Measurements from ENCODE around the gene TMEM205. TPM values are rescaled to one million over a fixed set of nuclear protein-coding genes. Genes with fewer than 3 reads are reported as not detected.
A peak's percentile ranks its signal among the peaks of the same experiment; 100 is the strongest.

Gene TMEM205
- total RNA-seq, 1 experiment from 2014 or later = 82.0 TPM

DNA sequence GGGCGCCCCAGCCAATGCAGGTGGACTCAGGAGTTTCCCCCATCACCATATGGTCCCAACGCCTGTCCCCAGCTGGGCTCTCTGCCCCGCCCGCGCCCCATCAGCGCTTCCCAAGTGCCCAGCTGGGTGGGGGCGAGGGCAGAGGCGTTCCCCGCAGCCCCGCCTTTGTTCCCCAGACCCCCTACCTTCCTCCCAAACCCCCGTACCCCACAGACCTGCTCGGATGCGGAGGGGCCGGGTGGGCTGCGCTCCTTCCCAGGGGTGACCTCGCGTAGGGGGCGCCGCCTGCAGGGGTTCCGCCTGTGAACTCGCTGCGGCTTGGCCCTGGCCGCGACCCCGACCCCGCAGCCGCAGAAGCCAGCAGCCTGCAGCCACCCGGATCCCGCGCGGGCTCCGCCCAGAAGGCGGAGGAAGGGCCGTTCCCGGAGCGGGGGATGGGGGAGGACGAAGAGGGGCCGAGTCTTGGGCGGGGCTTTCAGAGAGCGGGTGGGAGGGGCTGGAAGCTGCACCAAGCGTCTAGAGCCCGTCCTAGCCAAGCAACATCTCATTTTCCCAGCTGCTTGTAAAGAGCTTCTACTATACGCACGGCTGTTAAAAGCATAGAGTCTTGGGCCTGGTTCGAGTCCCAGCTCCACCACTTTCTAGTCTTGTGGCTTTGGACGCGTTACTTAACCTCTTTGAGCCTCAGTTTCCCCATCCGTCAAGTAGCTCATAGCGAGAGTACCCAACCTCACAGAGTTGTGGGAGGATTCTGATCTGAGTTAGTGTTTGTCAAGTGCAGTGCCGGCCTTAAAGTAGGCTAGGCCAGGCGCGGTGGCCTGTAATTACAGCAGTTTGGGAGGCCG lies 6.6 kb downstream of the TMEM205 start, which contains the start of gene RAB3D:
RAB3D (minus strand) TSS at position 404 of the 845 bp plus-strand sequence. CDS start 2,258 bp downstream, outside the sequence.
- intact Hi-C loops (cut with micrococcal nuclease; ENCODE audit: unreplicated experiment) = no loop called here
- TF ChIP-seq, protein P1, sequence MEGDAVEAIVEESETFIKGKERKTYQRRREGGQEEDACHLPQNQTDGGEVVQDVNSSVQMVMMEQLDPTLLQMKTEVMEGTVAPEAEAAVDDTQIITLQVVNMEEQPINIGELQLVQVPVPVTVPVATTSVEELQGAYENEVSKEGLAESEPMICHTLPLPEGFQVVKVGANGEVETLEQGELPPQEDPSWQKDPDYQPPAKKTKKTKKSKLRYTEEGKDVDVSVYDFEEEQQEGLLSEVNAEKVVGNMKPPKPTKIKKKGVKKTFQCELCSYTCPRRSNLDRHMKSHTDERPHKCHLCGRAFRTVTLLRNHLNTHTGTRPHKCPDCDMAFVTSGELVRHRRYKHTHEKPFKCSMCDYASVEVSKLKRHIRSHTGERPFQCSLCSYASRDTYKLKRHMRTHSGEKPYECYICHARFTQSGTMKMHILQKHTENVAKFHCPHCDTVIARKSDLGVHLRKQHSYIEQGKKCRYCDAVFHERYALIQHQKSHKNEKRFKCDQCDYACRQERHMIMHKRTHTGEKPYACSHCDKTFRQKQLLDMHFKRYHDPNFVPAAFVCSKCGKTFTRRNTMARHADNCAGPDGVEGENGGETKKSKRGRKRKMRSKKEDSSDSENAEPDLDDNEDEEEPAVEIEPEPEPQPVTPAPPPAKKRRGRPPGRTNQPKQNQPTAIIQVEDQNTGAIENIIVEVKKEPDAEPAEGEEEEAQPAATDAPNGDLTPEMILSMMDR (IDR thresholded peaks at IDR 0.05; ENCODE audit: unreplicated experiment) = no peak
- peak; percentile 81 for DNase-seq
- no peaks in the 10 kb centered on the region for H3K9me3 Mint-ChIP-seq (ENCODE audit: low read depth, unreplicated experiment)
- no peak within 1 kb of the TSS for H3K27ac Mint-ChIP-seq (ENCODE audit: unreplicated experiment)
- H3K4me3 Mint-ChIP-seq (ENCODE audit: low read depth, unreplicated experiment) = peak within 1 kb of the TSS; percentile 72
- no peaks in the 10 kb centered on the region for H3K27me3 Mint-ChIP-seq (ENCODE audit: unreplicated experiment)
- CTCF ChIA-PET = interaction anchor here (0.6 to 0.9 kb wide), 2 partner anchors 46 to 167 kb away, joined by 3 to 4 read pairs; no protein-coding TSS in a partner anchor
- peaks cover 23% of the 10 kb centered on the region for H3K36me3 Mint-ChIP-seq (ENCODE audit: insufficient read depth, unreplicated experiment)
- no peaks in the 10 kb centered on the region for H3K4me1 Mint-ChIP-seq (ENCODE audit: low read depth, unreplicated experiment)
- BruUV-seq (replicated peaks) = no TSS peak

GRCh38 chr19:11338569-11339253 lies 7.4 kb downstream of the TMEM205 start:
- Mint-ChIP-seq H3K4me1 (ENCODE audit: low read depth, unreplicated experiment) (no peaks in the 10 kb centered on the region), H3K27me3 (ENCODE audit: unreplicated experiment) (no peaks in the 10 kb centered on the region), H3K4me3 (ENCODE audit: low read depth, unreplicated experiment) (peak overlapping the region; percentile 72), H3K9me3 (ENCODE audit: low read depth, unreplicated experiment) (no peaks in the 10 kb centered on the region), H3K36me3 (ENCODE audit: insufficient read depth, unreplicated experiment) (peaks cover 20% of the 10 kb centered on the region), H3K27ac (ENCODE audit: unreplicated experiment) (no peak overlapping the region)
- TF ChIP-seq, protein P1 (IDR thresholded peaks at IDR 0.05; ENCODE audit: unreplicated experiment) = no peak
- no peak for DNase-seq
- CTCF ChIA-PET = interaction anchor here (0.6 kb wide), 1 partner anchor 167 kb away, joined by 4 read pairs; no protein-coding TSS in a partner anchor
- intact Hi-C loops (cut with micrococcal nuclease; ENCODE audit: unreplicated experiment) = no loop called here
- BruUV-seq (replicated peaks) = no TSS peak

- Mint-ChIP-seq H3K4me3 (ENCODE audit: low read depth, unreplicated experiment) (no peak overlapping the region), H3K27me3 (ENCODE audit: unreplicated experiment) (no peaks in the 10 kb centered on the region), H3K9me3 (ENCODE audit: low read depth, unreplicated experiment) (no peaks in the 10 kb centered on the region), H3K4me1 (ENCODE audit: low read depth, unreplicated experiment) (no peaks in the 10 kb centered on the region), H3K27ac (ENCODE audit: unreplicated experiment) (no peak overlapping the region), H3K36me3 (ENCODE audit: insufficient read depth, unreplicated experiment) (peaks cover 20% of the 10 kb centered on the region)
- no TSS peak for BruUV-seq (replicated peaks)
- intact Hi-C loops (cut with micrococcal nuclease; ENCODE audit: unreplicated experiment) = no loop called here
- DNase-seq = no peak
- TF ChIP-seq, protein P1 (IDR thresholded peaks at IDR 0.05; ENCODE audit: unreplicated experiment) = no peak
- CTCF ChIA-PET = interaction anchor here (0.7 kb wide), 1 partner anchor 905 kb away, joined by 3 read pairs; no protein-coding TSS in a partner anchor
Observed at GRCh38 chr19:11338121-11338520, 7.9 kb downstream of the TMEM205 start.

GRCh38 chr19:11337080-11337479 lies 9.0 kb downstream of the TMEM205 start:
- TF ChIP-seq, protein P1 (IDR thresholded peaks at IDR 0.05; ENCODE audit: unreplicated experiment) = no peak
- no peak for DNase-seq
- Mint-ChIP-seq H3K27ac (ENCODE audit: unreplicated experiment) (no peak overlapping the region), H3K4me3 (ENCODE audit: low read depth, unreplicated experiment) (no peak overlapping the region), H3K9me3 (ENCODE audit: low read depth, unreplicated experiment) (no peaks in the 10 kb centered on the region), H3K36me3 (ENCODE audit: insufficient read depth, unreplicated experiment) (peaks cover 12% of the 10 kb centered on the region), H3K4me1 (ENCODE audit: low read depth, unreplicated experiment) (no peaks in the 10 kb centered on the region), H3K27me3 (ENCODE audit: unreplicated experiment) (no peaks in the 10 kb centered on the region)
- no TSS peak for BruUV-seq (replicated peaks)
- CTCF ChIA-PET = no interaction called here
- intact Hi-C loops (cut with micrococcal nuclease; ENCODE audit: unreplicated experiment) = no loop called here

All from Calu3 (cell line).